ENCODE results near the gene FBF1.

Gene FBF1

GRCh38 chr17:75864448-75864871, 76.4 kb downstream of the FBF1 start:
- DNase-seq (ENCODE audit: insufficient read length): peak; percentile 83
- FAIRE-seq: peak; percentile 78
- TF ChIP-seq POLR2A (IDR thresholded peaks at IDR 0.05; ENCODE audit: low read depth, low read length) (no peak), POLR2AphosphoS5 (IDR thresholded peaks at IDR 0.05; ENCODE audit: low read depth, low read length) (no peak)

- FAIRE-seq: no peak
Observed at GRCh38 chr17:75861927-75862317, 78.9 kb downstream of the FBF1 start.

More at GRCh38 chr17:75861927-75862317, 78.9 kb downstream of the FBF1 start:
- DNase-seq (ENCODE audit: insufficient read length): no peak
- TF ChIP-seq POLR2A (IDR thresholded peaks at IDR 0.05; ENCODE audit: low read depth, low read length) (no peak), POLR2AphosphoS5 (IDR thresholded peaks at IDR 0.05; ENCODE audit: low read depth, low read length) (no peak), TAF1 (IDR thresholded peaks at IDR 0.05; ENCODE audit: borderline replicate concordance, low read depth, low read length) (no peak)
